Measurements from ENCODE around the gene RRAGC.

DNA sequence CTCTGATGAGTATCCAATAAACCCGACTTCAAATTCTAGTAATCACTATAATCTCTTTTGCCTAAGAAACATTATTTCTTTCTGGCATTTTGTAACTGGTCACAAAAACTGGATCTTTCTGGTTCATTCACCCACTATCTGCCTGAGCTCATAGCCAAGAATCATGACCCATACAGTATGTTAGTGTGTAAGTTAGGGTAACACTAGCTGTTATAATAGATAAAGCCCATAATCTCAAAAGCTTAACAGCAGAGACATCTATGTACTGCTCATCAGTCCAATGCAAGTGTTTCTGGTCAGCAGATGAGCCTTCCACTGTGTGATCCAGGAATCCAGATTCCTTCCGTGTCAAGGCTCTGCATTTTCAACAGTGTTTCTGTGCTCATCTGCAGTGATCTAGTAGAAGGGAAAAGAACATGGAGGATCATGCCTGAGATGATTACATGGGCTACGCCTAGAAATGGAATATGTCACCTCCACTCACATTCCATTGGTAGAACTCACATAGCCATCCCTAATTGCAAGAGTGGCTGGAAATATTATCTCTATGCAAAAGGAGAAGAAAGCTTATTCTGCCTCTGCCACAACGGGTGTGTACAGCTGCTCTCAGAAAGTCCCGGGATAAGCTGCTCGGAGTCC lies 27.7 kb downstream of the RRAGC start:
- TF ChIP-seq, protein P1, sequence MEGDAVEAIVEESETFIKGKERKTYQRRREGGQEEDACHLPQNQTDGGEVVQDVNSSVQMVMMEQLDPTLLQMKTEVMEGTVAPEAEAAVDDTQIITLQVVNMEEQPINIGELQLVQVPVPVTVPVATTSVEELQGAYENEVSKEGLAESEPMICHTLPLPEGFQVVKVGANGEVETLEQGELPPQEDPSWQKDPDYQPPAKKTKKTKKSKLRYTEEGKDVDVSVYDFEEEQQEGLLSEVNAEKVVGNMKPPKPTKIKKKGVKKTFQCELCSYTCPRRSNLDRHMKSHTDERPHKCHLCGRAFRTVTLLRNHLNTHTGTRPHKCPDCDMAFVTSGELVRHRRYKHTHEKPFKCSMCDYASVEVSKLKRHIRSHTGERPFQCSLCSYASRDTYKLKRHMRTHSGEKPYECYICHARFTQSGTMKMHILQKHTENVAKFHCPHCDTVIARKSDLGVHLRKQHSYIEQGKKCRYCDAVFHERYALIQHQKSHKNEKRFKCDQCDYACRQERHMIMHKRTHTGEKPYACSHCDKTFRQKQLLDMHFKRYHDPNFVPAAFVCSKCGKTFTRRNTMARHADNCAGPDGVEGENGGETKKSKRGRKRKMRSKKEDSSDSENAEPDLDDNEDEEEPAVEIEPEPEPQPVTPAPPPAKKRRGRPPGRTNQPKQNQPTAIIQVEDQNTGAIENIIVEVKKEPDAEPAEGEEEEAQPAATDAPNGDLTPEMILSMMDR (IDR thresholded peaks at IDR 0.05): no peak
- TF ChIP-seq POLR2A (IDR thresholded peaks at IDR 0.05): no peak

Data from Peyer's patch (tissue), 4 donors.